GM18498 (cell line): ENCODE results near the gene KYNU.
"Not testable (repeated sequence)": the region's sequence is repeated elsewhere in the genome, so short reads cannot be mapped to it uniquely, and the experiment has no call there.

Experiments
- ATAC-seq: cut with Tn5 transposase; IDR thresholded peaks from one replicate; pipeline ENCODE4 v1.9.1; 2021; ENCODE audit warnings: mild to moderate bottlenecking, moderate library complexity; ENCODE audit not compliant: unreplicated experiment

KYNU gene

DNA sequence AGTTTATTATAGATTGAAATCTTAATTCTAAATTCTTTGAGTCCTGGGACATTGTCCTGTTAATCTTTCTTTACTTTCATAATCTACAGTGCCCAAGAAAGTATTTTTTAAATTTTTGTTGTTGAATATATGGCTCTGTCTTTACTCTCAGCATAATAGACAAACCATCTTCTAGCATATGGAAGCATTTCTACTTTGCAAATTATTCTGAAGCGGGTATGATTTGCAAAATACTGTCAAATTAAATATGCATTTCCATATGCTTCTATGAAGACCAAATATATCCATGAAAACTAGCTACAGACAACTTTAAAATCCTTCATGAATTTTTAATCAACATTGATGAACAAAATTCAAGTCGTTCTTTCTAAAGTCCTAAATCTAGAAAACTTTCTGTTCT lies 117.2 kb downstream of the KYNU start:
- no peak for ATAC-seq

GRCh38 chr2:142997231-142997630 lies 119.8 kb downstream of the KYNU start:
- no peak for ATAC-seq

- no peak for ATAC-seq
Measured at GRCh38 chr2:143000599-143000998, 123.1 kb downstream of the KYNU start.

DNA sequence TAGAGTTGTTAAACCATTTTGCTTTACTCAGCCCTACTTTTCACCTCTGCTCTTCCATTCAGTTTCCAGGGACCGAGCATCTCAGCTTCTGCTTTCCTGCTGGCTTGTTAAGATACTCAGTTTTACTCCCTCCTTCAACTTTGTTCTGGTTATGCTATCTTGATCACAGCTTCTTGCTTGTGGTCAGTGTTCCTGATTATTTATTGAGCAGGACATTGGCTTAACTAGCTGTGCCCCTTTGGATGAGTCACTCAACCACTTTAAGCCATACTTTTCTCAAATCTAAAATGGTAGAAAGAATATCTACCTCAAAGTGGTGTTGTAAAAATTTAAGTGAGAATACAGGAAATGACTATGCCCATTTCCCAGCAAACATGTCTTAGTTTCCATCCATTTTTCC lies 124.0 kb downstream of the KYNU start:
- ATAC-seq, result no peak

- ATAC-seq, result no peak
Measured at GRCh38 chr2:143015656-143016055, 138.2 kb downstream of the KYNU start.

- ATAC-seq, result no peak
Measured at GRCh38 chr2:143026411-143027054, 149.1 kb downstream of the KYNU start.

- ATAC-seq, result no peak
Measured at GRCh38 chr2:143029141-143029540, 151.7 kb downstream of the KYNU start.

GRCh38 chr2:143030127-143030526 lies 152.7 kb downstream of the KYNU start:
- peak; percentile 57 for ATAC-seq

- peak; percentile 82 for ATAC-seq
Measured at GRCh38 chr2:143034292-143035074, 157.0 kb downstream of the KYNU start.

DNA sequence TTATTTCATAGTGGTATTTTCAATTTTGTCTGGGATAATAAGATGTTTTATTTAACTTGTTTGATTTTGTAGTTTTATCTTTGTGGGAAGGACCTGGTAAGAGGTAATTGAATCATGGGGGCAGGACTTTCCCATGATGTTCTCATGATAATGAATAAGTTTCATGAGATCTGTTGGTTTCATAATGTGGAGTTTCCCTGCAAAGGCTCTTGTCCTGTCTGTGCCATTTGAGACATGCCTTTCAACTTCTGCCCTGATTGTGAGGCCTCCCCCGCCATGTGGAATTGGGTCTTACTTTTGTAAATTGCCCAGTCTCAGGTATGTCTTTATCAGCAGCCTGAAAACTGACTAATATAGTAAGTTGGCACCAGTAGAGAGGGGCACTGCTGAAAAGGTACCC lies 174.0 kb downstream of the KYNU start:
- no peak for ATAC-seq

DNA sequence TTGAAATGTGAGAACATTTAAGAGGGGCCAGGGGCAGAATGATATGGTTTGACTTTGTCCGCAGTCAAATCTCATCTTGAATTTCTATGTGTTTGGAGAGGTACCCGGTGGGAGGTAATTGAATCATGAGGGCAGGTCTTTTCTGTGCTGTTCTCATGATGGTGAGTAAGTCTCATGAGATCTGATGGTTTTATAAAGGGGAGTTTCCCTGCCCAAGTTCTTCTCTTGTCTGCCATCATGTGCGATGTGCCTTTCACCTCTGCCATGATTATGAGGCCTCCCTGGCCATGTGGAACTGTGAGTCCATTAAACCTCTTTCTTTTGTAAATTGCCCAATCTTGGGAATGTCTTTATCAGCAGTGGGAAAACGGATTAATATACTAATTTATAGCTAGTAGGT lies 176.0 kb downstream of the KYNU start:
- not testable (repeated sequence) for ATAC-seq

- no peak for ATAC-seq
Measured at GRCh38 chr2:143056550-143056949, 179.1 kb downstream of the KYNU start.

GRCh38 chr2:143058851-143059250 lies 181.4 kb downstream of the KYNU start:
- no peak for ATAC-seq

DNA sequence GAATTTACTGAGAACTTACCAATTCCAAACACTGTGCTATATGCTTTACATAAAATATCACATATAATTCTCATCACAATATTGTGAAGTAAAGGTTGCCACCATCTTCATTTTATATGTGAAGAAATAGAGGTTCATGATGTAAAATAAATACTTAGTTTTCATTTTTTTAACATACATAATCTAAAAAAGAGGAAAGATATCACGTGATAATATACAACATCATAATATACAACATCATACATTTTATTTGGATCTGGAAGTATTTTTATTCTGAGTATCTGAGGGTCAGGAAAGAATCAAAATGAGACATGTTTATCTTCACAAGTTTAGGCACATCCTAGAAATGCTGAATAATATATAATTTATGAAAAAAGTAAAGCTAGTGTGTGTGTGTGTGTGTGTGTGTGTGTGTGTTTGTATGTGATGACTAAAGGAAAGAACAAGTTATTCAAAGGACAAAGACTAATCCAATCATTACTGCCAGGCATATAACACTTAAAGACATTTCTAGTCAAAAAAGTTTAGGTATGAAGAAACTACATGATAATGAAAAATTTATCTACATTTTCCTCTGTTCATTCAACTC lies 186.2 kb downstream of the KYNU start:
- ATAC-seq, result no peak

DNA sequence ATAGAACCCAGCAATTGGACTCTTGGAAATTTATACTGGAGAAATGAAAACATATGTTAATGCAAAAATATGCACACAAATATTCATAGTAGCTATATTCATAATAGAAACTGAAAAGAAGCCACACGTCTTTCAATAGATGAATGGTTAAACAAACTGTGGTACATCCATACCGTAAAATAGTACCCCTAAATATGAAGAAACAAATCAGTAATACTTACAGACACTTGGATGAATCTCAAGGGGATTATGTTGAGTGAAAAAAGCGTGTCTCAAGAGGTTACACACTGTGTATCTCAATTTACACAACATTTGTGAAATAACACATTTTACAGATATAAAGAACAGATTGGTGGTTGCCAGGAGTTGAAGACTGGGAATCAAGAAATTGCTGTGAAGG lies 190.6 kb downstream of the KYNU start:
- no peak for ATAC-seq

- no peak for ATAC-seq
Measured at GRCh38 chr2:143068509-143068908, 191.0 kb downstream of the KYNU start.

GRCh38 chr2:143070704-143071103 lies 193.2 kb downstream of the KYNU start:
- no peak for ATAC-seq

DNA sequence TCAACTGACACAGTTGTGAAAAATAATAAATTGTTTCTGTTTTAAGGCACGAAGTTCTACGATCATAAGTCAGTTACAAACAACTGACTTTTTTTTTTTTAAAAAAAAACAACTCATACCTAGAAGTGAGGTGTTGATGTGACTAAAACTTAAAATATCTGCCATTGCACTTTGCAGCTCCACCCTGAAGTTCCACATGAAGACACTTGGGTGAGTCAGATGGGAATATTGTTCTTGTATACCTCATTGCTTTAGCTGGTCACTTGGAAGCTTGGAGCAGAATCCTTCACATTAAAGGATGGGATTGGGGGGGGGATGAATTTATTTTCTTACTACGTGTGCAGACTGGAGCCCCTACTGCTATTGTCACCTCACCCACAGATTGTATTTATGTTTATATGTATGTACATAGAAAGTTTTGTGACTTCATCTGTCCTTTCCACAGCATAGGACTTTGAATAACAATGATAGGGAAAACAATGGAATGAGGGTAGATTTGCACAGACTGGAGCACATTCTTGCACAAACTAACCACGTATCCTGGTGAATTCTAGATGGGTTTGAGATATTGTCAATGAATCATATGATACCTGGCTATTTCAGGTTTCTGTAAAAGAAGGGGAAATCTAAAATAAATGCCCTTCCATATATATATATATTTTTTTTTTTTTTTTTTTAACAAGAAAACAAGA lies 193.9 kb downstream of the KYNU start:
- no peak for ATAC-seq

DNA sequence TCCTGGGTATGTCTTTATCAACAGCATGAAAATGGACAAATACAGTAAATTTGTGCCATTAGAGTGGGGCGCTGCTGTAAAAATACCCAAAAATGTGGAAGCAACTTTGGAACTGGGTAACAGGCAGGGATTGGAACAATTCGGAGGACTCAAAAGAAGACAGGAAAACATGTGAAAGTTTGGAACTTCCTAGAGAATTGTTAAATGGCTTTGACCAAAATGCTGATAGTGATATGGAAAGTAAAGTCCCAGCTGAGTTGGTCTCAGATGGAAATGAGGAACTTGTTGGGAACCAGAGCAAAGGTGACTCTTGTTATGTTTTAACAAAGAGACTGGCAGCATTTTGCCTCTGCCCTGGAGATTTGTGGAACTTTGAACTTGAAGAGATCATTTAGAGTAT lies 197.4 kb downstream of the KYNU start:
- ATAC-seq, result not testable (repeated sequence)

GRCh38 chr2:143075711-143076110 lies 198.2 kb downstream of the KYNU start:
- ATAC-seq, result no peak

DNA sequence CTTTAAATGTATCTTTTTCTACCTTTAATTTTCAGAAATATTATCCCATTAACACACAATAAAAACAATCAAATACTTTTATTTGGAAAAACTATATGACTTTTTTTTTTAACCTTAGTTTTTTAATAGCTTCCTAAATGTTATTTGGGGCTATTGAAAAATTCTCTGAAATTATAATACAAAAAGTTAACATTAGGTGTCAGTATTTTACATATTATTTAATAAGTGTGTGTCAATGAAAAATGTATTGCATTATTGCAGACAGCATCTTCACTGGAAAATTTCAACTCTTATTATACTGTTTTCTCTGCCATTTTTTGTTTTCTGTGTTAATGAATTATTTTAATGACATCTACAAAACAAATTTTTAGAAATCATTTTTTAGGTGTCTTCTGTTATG lies 200.6 kb downstream of the KYNU start:
- no peak for ATAC-seq

GRCh38 chr2:143081616-143082015 lies 204.2 kb downstream of the KYNU start:
- ATAC-seq, result no peak
